A673 (cell line): ENCODE data around the gene ZFPL1.

ENCODE experiments used
- EZH2 ChIP-seq: fragments of 200-600 bp; sonication (generic); IDR thresholded peaks from 2 replicates; pipeline ENCODE4 v1.6.1; 2017; ENCODE audit warnings: borderline replicate concordance, low read depth, mild to moderate bottlenecking, mixed read lengths, antibody characterized with exemption, low read length; ENCODE audit not compliant: poor library complexity, severe bottlenecking
- TF ChIP-seq, protein P1 (sequence below): fragments of 300-800, 200-600 bp; sonication (generic); conservative IDR thresholded peaks from 2 replicates; pipeline ENCODE4 v1.5.1; 2017; ENCODE audit warnings: low read depth, mild to moderate bottlenecking, antibody characterized with exemption, low read length, moderate library complexity, mixed read lengths

DNA sequence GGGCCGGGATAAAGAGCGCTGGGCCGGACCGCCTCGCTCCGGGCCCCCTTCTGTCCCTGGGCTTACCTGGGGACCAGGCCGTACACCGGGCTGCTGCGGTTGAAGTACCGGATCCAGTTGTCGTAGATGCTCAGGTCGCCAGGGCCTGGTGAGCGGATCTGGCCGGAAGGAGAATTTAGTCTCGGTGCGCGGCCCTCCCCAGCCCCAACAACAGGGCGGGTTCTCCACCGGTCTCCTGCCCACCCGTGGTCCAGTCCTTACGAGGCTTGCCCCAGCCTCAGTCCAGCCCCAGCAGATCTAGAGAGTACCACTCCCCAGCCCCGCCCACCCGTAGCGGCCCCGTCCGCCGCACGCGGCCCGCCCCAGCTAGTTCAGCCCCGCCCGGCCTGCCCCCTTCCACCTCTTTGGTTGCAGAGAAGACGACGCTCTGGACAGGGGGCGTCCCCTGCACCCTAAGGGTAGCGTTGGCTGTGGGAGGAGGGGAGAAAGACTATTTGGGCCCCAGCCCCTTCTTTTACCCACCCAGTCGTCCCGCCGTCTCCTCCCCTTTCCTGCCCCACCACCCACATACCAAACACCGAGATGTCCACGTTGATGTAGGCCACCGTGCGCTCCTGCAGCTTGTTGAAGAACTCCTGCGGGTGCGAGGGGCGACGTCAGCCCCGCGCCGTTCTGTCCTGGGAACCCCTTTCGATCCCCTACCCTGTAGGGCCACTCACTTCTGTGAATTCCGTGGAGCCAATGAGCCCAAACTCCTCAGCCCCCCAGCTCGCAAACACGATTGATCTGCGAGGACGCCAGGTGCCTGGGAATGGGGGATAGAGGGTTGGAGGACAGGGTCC, 36.2 kb upstream of the ZFPL1 start:
- TF ChIP-seq, protein P1, sequence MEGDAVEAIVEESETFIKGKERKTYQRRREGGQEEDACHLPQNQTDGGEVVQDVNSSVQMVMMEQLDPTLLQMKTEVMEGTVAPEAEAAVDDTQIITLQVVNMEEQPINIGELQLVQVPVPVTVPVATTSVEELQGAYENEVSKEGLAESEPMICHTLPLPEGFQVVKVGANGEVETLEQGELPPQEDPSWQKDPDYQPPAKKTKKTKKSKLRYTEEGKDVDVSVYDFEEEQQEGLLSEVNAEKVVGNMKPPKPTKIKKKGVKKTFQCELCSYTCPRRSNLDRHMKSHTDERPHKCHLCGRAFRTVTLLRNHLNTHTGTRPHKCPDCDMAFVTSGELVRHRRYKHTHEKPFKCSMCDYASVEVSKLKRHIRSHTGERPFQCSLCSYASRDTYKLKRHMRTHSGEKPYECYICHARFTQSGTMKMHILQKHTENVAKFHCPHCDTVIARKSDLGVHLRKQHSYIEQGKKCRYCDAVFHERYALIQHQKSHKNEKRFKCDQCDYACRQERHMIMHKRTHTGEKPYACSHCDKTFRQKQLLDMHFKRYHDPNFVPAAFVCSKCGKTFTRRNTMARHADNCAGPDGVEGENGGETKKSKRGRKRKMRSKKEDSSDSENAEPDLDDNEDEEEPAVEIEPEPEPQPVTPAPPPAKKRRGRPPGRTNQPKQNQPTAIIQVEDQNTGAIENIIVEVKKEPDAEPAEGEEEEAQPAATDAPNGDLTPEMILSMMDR, result no peak
- TF ChIP-seq EZH2, result no peak
